Activated CD8-positive, alpha-beta memory T cell treated with anti-CD3 and anti-CD28 coated beads, Interleukin-2, amount 50 U/mL, for 24 hours (primary cell): Measurements from ENCODE around the gene DEFB119.
"Not testable (repeated sequence)": the region's sequence is repeated elsewhere in the genome, so short reads cannot be mapped to it uniquely, and the experiment has no call there.

ENCODE experiments used
- DNase-seq: peaks from one replicate; pipeline ENCODE4 v3.0.0-alpha.2; 2020; ENCODE audit errors: extremely low read depth

DEFB119 gene, protein sequence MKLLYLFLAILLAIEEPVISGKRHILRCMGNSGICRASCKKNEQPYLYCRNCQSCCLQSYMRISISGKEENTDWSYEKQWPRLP

DNA sequence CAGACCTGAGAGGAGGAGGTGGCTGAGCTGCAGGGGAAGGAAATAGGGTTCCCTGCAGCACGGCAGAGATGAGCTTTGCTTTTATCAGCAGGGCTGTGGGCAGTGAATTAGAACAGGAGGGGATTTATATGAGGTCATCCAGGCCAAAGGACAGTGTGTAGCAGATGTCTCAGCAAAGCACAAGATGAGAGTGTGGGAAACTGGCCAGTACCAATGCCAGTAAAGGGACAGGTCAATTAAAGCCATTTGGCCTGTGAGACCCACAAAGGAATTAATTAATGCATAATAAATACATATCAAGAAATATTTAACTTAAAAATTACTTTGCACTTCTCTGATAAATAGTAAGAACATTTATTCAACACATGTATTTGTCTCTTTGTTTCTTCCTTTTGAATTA, at the start of gene DEFB119:
DEFB119 (minus strand) TSS at position 101 of the 400 bp plus-strand sequence. CDS start 107 bp downstream, outside the sequence.
- DNase-seq = no peak

DNA sequence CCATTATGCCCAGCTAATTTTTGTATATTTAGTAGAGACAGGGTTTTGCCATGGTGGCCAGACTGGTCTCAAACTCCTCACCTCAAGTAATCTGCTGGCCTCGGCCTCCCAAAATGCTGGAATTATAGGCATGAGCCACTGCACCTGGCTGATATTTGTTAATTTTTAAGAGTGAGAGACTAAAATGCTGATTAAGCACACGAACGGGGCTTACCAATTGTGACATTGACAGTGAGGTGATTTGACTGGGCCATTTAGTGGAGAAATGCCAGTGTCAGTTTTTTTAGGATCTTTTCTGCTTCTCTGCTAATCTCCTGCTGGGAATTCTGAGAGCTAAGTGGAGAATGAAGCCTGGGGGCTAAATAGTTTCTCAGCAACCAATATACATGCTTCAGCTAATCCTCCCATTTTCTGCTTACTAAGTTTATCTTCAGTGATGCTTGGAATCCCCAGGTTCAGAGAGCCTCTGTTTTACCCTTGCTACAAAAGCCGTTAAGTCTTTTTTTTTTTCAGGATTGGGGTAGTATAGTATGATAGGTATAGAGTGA, 40.3 kb upstream of the DEFB119 start:
- DNase-seq = no peak

DNA sequence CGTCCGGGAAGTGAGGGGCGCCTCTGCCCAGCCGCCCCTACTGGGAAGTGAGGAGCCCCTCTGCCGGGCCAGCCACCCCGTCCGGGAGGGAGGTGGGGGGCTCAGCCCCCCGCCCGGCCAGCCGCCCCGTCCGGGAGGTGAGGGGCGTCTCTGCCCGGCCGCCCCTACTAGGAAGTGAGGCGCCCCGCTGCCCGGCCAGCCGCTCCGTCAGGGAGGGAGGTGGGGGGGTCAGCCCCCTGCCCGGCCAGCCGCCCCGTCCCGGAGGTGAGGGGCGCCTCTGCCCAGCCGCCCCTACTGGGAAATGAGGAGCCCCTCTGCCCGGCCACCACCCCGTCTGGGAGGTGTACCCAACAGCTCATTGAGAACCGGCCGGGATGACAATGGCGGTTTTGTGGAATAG, 37.2 kb upstream of the DEFB119 start:
- DNase-seq = not testable (repeated sequence)

DNA sequence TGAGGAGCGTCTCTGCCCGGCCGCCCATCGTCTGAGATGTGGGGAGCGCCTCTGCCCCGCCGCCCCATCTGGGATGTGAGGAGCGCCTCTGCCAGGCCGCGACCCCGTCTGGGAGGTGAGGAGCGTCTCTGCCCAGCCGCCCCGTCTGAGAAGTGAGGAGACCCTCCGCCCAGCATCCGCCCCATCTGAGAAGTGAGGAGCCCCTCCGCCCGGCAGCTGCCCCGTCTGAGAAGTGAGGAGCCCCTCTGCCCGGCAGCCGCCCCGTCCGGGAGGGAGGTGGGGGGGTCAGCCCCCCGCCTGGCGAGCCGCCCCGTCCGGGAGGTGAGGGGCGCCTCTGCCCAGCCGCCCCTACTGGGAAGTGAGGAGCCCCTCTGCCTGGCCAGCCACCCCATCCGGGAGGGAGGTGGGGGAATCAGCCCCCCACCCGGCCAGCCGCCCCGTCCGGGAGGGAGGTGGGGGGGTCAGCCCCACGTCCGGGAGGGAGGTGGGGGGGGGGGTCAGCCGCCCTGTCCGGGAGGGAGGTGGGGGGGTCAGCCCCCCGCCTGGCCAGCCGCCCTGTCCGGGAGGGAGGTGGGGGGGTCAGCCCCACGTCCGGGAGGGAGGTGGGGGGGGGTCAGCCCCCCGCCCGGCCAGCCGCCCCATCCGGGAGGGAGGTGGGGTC, 36.6 kb upstream of the DEFB119 start:
- not testable (repeated sequence) for DNase-seq

DNA sequence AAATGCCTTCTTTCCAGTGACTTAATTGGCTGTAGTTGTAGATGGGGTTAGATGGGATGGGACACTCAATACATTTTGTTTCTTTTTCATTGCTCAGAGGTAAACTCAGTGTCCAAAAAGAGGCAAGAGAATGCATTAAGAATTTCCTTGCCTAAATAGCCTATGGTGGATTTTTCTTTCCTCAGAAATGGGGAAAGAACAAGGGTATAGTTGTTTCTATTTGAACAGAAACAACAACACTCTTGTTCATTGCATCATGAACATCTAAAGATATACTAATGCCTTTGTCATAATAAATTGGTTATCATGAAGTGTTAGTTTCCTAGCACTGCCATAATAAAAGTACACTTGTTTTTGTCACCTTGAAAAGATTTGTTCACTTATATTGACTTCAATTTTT, 35.4 kb upstream of the DEFB119 start:
- DNase-seq = no peak

DNA sequence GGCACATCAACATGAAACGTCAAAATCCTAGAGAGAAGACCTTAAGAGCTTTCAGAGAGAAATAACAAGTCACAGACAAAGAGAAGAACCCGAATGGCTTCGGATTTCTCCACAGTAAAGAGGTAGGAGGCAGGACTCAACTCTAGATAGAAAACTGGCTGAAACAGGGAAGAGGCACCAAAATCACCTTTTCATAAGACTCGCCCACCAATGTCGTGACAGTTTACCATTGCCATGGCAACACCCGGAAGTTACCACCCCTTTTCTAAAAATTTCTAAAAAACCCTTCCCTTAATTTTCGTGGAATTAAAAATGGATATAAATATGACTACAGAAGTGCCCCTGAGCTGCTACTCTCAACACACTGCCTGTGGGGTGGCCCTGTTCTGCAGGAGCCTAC, 27.9 kb upstream of the DEFB119 start:
- no peak for DNase-seq

DNA sequence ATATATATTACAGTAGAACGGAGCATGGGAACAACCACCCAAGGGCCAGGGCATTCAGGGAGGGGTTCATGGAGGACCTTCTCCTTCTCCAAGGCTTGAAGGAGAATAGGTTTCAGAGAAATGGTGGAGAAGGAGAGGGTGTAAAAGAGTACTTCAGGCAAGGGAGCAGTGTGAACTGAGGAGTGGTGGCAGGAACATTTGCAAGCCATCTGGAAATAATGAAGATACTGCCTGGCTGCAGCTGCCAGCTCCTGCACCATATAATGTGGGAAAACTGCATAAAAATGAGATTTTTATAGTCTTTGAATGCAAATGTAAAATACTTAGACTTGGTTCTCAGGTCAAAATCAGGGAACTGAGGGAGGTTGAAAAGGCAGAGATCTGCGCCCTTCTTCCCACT, 25.3 kb upstream of the DEFB119 start:
- DNase-seq = no peak

DNA sequence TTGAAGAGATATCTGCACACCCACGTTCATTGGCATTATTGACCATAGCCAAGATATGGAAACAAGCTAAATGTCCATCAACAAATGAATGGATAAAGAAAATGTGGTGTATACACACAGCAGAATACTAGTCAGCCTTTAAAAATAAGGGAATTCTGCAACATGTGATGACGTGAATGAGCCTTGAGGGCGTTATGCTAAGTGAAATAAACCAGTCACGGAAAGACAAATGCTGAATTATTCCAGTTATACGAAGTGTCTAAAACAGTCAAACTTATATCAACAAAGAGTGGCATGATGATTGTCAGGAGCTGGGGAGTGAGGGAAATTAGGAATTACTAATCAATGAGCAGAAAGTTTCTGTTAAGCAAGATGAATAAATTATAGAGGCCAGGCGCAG, 24.0 kb upstream of the DEFB119 start:
- no peak for DNase-seq

DNA sequence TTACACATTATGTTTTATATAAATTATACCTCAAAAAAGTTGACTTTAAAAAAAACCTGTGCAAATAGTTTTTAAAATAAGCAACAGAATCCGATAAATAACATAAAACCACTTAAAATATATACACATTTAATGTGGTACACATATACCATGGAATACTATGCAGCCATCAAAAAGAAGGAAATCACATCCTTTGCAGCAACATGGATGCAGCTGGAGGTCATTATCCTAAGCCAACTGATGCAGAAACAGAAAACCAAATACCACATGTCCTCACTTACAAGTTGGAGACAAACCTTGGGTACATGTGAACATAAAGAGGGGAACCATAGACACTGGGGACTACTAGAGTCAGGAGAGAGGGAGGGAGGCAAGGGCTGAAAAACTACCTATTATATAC, 19.6 kb upstream of the DEFB119 start:
- no peak for DNase-seq

DNA sequence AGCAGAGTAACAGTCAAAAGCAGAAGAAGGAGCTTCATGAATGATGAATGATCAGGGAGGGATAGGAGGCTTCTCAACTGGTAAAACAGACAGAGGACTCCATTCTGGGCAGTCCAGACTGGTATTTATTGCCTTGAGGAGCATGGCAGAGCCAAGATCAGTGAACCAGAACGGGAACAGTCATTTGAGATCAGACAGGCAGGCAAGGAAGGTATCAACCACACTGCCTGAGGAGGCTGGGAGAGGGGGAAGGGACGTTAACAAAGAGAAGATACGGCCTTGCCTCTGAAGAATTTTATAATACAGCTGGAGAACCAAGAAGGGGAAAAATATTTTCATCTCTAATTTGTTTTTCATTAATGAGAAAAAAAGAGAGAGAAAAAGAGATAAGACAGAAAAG, 15.7 kb upstream of the DEFB119 start, which contains the start of gene DEFB121:
DEFB121 (minus strand) TSS at position 101 of the 400 bp plus-strand sequence; CDS start at position 38, 63 bp downstream.
- DNase-seq = no peak

DNA sequence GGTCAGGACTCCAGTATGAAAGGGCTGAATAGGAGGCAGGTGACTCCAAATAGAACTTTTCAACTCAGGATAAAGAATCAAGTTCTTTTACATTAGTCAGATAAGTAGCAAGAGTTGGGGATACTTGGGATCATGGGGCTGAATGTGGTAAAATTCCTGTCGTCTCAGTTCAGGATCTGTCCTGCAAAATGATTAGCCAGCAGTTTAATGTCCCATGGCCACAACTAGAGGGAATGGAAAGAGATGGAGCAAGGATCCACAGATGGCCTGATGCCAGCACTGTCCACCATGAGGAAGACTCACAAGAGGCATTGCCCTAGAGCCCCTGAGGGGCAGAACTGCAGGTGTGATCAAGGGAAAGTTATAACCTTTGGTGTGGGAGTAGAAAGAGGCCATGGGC, 13.5 kb upstream of the DEFB119 start:
- DNase-seq = no peak

DNA sequence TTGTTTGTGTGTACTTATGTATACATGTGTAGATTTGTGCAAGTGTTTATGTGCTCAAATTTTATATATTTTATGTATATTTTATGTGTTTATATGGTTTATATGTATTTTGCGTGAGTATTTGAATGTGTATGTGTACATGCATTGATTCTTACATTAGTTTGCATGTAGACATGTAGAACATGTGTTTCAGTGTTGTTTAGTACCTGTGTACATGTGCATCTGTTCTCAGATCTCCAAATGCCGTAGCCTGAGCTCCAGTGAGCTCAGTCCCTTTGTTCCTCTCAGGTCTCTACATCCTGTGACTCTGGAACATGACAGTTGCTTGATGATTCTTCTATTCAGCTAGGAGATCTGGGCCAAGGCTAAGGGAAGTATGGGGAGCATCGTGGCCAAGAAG, 4.5 kb upstream of the DEFB119 start:
- no peak for DNase-seq

DNA sequence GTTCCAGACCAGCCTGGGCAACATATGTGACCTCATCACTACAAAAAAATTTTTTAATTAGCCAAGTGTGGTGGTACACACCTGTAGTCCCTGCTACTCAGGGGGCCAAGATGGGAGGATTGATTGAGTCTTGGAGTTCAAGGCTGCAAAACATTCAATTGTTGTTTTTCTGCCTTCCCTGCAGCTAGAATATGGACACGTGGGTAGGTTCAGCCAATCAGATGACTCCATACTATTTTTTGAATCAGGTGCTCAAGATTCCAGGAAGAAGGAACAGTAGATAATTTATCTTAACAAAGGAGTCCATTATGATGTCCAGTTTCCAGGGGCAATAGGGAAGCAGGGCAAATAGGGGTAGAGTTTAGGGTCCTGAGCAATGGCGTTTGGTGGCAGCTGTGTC, 2.4 kb upstream of the DEFB119 start:
- no peak for DNase-seq

DNA sequence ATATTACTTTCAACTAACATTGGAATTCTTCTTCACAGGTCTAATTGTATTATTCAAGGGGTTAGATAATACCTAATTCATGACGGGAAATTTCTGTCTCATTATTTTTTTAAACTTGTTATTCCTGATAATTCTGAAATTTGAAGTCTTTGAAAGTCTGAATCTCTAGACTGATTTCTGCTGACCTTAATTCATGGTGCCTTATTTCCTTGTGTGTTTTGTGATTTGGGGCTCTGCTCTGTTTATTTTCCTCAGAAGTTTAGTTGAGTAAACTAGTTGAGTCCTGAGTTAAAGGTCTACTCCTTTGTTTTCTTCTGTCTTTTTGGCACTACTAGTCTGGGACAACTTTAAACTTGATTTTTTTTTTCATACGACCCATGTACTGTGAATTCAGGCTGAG, 16.0 kb downstream of the DEFB119 start:
- DNase-seq = no peak

DNA sequence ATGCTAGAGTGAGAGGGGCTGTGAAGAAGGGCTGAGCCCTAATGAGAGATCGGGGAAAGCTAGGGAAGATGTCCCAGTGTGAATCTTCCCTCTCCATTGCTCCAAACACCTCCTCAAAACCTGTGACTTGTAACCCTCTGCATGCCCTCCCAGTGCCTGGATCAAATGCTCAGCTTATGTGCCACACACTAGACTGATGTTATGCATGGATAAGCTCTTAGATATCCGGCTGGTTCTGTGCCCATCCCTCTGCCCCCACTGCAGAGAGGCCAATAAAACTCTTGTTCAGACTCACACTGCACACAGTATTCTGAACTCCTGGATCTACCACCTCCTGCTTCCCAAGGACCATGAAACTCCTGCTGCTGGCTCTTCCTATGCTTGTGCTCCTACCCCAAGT, 22.1 kb downstream of the DEFB119 start, which contains the start of gene DEFB118:
DEFB118 (plus strand) TSS at position 301 of the 400 bp plus-strand sequence; CDS start at position 351, 50 bp downstream.
- DNase-seq = no peak

DNA sequence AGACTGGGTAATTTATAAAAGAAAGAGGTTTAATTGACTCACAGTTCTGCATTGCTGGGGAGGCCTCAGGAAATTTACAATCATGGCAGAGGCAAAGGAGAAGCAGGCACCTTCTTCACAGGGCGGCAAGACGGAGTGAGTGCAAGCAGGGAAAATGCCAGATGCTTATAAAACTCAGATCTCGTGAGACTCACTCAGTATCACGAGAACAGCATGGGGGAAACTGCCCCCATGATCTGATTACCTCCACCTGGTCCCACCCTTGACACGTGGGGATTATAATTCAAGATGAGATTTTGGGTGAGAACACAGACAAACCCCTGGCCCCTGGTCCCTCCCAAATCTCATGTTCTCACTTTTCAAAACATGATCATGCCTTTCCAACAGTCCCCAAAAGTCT, 26.1 kb downstream of the DEFB119 start:
- not testable (repeated sequence) for DNase-seq

DNA sequence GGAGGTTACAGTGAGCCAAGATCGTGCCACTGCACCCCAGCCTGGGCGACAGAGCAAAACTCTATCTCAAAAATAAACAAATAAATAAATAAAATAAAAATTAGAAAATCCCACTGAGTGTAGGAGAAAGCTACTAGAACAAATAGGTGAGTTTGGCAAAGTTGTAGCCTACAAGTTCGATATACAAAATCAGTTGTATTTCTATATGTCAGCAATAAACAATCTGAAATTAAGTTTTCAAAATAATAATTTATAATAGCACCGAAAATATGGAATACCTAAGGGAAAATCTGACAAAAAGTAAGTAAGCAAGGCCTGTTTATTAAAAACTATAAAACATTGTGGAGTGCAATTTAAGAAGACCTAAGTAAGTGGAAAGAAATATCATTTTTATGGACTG, 27.1 kb downstream of the DEFB119 start:
- DNase-seq = no peak

DNA sequence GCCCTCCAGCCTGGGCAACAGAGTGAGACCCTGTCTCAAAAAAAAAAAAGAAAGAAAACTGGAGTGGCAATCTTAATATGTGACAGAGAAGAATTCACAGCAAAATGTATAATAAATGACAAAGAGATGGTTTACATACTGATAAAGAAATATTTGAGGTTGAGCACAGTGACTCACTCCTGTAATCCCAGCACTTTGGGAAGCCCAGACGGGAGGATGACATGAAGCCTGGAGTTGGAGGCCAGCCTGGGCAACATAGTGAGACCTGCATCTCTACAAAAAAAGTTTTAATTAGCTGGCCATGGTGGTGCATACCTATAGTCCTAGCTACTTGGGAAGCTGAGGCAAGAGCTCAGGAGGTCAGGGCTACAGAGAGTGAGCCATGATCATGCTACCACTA, 34.4 kb downstream of the DEFB119 start:
- DNase-seq = no peak

DNA sequence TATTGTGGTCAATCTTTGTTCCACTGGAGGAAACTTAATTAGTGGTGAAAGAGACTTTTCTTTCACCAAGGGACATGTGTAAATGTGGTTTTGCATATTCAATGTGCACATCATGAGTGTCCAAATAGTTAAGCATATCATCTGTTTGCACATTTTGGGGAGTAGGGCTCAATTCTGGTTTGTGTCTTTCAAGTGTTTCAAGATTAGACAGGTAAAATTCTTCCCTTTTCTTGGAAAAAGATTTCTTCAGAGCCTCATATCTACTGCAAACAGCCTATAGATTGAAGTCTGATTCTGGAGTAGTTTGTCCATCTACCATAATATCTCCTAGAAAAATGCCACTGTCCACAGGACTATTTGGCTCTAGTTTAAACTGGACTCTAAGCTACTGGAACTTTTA, 48.9 kb downstream of the DEFB119 start:
- DNase-seq = no peak

DNA sequence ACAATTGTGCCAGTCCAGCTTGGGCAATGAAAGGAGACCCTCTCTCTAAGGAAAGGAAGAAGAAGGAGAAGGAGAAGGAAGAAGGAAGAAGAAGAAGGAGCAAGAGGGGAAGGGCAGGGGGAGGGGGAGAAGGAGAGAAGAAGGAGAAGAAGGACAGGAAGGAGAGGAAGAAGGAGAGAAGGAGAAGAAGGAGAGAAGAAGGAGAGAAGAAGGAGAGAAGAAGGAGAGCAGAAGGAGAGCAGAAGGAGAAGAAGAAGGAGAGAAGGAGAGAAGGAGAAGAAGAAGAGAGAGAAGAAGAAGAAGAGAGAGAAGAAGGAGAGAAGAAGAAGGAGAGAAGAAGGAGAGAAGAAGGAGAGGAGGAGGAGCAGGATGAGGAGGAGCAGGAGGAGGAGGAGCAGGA, 59.5 kb downstream of the DEFB119 start:
- no peak for DNase-seq
